Measurements from ENCODE around the gene GTSE1. TPM values are rescaled to one million over a fixed set of nuclear protein-coding genes. Genes with fewer than 3 reads are reported as not detected.

GTSE1 gene
- total and polyA plus RNA-seq, 10 donors = 1.3 to 5.2 (median 3.0) TPM

DNA sequence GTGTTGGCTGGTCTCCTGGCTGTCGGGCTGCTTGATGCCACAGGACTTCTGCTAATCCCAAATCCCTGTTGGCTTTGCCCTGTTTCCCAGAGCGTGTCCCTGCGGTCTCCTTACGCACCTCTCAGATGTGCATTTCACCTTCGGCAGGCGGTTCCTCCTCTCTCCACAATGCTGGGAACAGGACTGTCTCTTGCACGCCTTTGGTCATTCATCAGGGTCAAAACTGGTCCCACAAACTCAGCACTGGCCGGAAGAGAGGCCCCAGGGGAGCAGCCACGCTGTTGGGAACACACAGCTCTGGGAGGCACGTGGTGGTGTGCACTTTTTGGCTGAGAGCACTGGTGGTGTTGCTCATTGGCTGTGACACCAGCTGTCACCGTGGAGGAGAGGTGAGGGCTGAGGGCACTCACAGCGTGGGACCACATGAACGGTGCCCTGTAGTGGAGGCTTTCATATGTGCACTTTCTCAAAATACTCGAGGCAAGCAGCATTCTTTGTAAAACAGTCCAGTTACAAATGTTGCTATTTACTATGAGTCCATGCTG lies 23.6 kb downstream of the GTSE1 start:
- DNase-seq = no peak
- Histone ChIP-seq H3K4me3 (no peak overlapping the region), H3K27me3 (replicated peaks in 1 of 7) (no peaks in the 10 kb centered on the region), H3K27ac (no peak overlapping the region), H3K36me3 (peaks cover 0 to 96% (median 0%) of the 10 kb centered on the region in 6 donors), H3K9me3 (no peaks in the 10 kb centered on the region), H3K4me1 (no peaks in the 10 kb centered on the region)
- WGBS, 5 donors = 92 to 97% (median 95%) methylated on average over 13 to 14 of the region's 14 CpGs
- no peak for TF ChIP-seq POLR2A (IDR thresholded peaks at IDR 0.05)
- TF ChIP-seq POLR2AphosphoS5 (IDR thresholded peaks at IDR 0.05) = no peak
- TF ChIP-seq, protein P1, sequence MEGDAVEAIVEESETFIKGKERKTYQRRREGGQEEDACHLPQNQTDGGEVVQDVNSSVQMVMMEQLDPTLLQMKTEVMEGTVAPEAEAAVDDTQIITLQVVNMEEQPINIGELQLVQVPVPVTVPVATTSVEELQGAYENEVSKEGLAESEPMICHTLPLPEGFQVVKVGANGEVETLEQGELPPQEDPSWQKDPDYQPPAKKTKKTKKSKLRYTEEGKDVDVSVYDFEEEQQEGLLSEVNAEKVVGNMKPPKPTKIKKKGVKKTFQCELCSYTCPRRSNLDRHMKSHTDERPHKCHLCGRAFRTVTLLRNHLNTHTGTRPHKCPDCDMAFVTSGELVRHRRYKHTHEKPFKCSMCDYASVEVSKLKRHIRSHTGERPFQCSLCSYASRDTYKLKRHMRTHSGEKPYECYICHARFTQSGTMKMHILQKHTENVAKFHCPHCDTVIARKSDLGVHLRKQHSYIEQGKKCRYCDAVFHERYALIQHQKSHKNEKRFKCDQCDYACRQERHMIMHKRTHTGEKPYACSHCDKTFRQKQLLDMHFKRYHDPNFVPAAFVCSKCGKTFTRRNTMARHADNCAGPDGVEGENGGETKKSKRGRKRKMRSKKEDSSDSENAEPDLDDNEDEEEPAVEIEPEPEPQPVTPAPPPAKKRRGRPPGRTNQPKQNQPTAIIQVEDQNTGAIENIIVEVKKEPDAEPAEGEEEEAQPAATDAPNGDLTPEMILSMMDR (IDR thresholded peaks at IDR 0.05 in 8 of 11, conservative IDR thresholded peaks at IDR 0.05 in 3 of 11) = no peak
- intact Hi-C loops (cut with DNase I; ENCODE audit: low total_unique reads) = no loop called here

DNA sequence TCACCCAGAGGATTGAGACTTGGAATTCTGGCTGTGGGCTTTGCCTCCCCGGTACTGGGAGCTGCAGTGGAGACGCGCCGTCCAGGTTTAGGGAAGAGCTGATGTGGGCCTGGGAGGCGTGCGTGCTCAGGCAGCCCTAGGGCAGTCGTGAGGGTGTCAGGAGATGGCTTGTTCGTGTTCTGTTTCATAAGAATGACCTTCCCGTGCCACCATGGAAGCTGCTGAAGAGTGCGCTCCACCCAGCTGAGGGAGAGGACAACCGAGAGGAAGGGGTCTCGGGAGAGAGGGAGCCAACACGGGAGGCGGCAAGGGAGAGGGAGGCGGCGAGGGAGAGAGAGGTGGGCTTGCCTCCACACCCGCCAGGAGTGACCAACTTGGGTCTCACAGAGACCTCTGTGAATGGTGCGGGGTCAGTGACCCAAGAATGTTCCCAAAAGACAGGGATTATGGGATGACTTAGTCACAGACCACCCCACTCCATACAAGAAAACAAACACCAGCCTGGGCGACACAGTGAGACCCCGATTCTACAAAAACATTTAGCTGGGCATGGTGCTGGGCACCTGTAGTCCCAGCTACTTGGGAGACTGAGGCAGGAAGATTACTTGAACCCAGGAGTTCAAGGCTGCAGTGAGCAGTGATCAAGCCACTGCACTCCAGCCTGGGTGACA lies 24.2 kb downstream of the GTSE1 start:
- TF ChIP-seq, protein P1 (IDR thresholded peaks at IDR 0.05 in 8 of 11, conservative IDR thresholded peaks at IDR 0.05 in 3 of 11) = no peak
- TF ChIP-seq POLR2A (IDR thresholded peaks at IDR 0.05) = no peak
- no peak for TF ChIP-seq POLR2AphosphoS5 (IDR thresholded peaks at IDR 0.05)
- Histone ChIP-seq H3K4me3 (no peak overlapping the region), H3K4me1 (no peaks in the 10 kb centered on the region), H3K27ac (no peak overlapping the region), H3K36me3 (peaks cover 0 to 96% (median 0%) of the 10 kb centered on the region in 6 donors), H3K9me3 (no peaks in the 10 kb centered on the region), H3K27me3 (replicated peaks in 1 of 7) (no peaks in the 10 kb centered on the region)
- DNase-seq = no peak
- intact Hi-C loops (cut with DNase I; ENCODE audit: low total_unique reads) = no loop called here
- WGBS, 5 donors = 94 to 98% (median 97%) methylated on average over 20 of the region's 20 CpGs

DNA sequence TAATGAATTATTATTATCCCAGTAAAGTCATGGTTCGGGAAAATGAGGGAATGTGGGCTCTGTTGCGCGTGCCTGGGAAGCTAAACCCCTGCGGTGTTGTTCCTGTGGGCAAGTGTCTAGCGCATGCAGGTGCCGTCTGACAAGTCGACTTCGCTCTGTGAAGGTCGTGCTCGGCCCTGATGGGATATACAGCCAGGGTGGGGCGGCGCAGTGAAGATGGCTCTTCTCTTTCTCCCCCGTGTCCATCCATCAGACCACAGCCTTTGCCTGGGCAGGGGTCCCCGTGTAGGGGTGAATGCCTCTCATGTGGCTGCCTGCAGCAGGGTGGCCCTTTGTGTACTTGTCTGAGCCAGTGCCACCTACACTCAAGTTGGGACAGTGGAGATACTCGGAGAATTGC lies 26.0 kb downstream of the GTSE1 start:
- DNase-seq = peak; percentile 56

DNA sequence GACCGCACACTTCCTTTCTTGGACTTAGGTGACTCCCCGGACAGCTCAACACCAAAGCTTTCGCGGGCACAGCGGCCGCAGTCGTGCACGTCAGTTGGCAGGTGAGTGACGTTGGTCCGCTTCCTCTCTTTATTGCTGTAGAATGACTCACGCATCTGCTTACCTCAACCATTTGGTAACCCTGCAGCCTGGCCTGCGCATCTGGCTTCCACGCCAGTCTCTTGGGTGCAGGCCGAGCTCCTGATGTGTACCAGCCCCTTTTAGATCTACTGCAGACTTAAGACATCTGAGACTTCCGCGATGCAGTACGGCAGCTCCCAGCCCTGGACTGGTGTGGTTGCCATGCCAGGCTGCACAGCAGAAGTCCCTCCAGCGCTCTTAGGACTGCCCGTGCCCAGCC lies 26.5 kb downstream of the GTSE1 start:
- Histone ChIP-seq H3K4me1 (no peaks in the 10 kb centered on the region), H3K27ac (no peak overlapping the region), H3K36me3 (peaks cover 0 to 96% (median 0%) of the 10 kb centered on the region in 6 donors), H3K9me3 (no peaks in the 10 kb centered on the region), H3K4me3 (no peak overlapping the region), H3K27me3 (replicated peaks in 1 of 7) (no peaks in the 10 kb centered on the region)
- DNase-seq = peak; percentile 61
- WGBS, 5 donors = 93 to 96% (median 95%) methylated on average over 19 of the region's 19 CpGs
- intact Hi-C loops (cut with DNase I; ENCODE audit: low total_unique reads) = no loop called here
- TF ChIP-seq POLR2A (IDR thresholded peaks at IDR 0.05) (no peak), POLR2AphosphoS5 (IDR thresholded peaks at IDR 0.05) (no peak)
- TF ChIP-seq, protein P1 (IDR thresholded peaks at IDR 0.05 in 8 of 11, conservative IDR thresholded peaks at IDR 0.05 in 3 of 11) = no peak

More for the DNA sequence above, 26.0 kb downstream of the GTSE1 start:
- intact Hi-C loops (cut with DNase I; ENCODE audit: low total_unique reads) = no loop called here
- 93 to 97% (median 95%) methylated on average over 13 to 15 of the region's 15 CpGs for WGBS, 5 donors
- Histone ChIP-seq H3K4me1 (no peaks in the 10 kb centered on the region), H3K27ac (no peak overlapping the region), H3K9me3 (no peaks in the 10 kb centered on the region), H3K4me3 (no peak overlapping the region), H3K27me3 (replicated peaks in 1 of 7) (no peaks in the 10 kb centered on the region), H3K36me3 (peaks cover 0 to 96% (median 0%) of the 10 kb centered on the region in 6 donors)
- TF ChIP-seq POLR2A (IDR thresholded peaks at IDR 0.05) = no peak
- TF ChIP-seq, protein P1 (IDR thresholded peaks at IDR 0.05 in 8 of 11, conservative IDR thresholded peaks at IDR 0.05 in 3 of 11) = no peak
- TF ChIP-seq POLR2AphosphoS5 (IDR thresholded peaks at IDR 0.05) = no peak
